Stomach (tissue), 9 donors: ENCODE measurements around the gene CXXC1. TPM values are rescaled to one million over a fixed set of nuclear protein-coding genes. Genes with fewer than 3 reads are reported as not detected.
"Not testable (repeated sequence)": the region's sequence is repeated elsewhere in the genome, so short reads cannot be mapped to it uniquely, and the experiment has no call there.

Source experiments
- DNase-seq, 2 donors: peaks; one replicate each; pipeline versions ENCODE4 v3.0.0 to v3.0.0-alpha.2; 2013 to 2019
- H3K27ac ChIP-seq, 5 donors: fragments of 200-600 bp in 4 of 5; sonication (generic) in 4 of 5; one replicate each; pipeline ENCODE4 v1.5.1; 2013 to 2019; ENCODE audit warnings: mild to moderate bottlenecking in 1 of 5, moderate library complexity in 1 of 5
- H3K27me3 ChIP-seq, 3 donors: fragments of 200-600 bp; sonication (generic); one replicate each; pipeline ENCODE4 v1.5.1; 2017 to 2019; ENCODE audit warnings: mixed run types in 1 of 3
- H3K36me3 ChIP-seq, 4 donors: fragments of 200-600 bp; sonication (generic); 1 replicate in 3 of 4; 2 replicates in 1 of 4; pipeline ENCODE4 v1.5.1; 2016 to 2019
- H3K4me1 ChIP-seq, 4 donors: fragments of 200-600 bp; sonication (generic); one replicate each; pipeline ENCODE4 v1.5.1; 2016 to 2019
- H3K4me3 ChIP-seq, 4 donors: fragments of 200-600 bp; sonication (generic) in 3 of 4; one replicate each; pipeline ENCODE4 v1.5.1; 2016 to 2019; ENCODE audit warnings: mild to moderate bottlenecking in 1 of 4
- H3K9me3 ChIP-seq, 4 donors: fragments of 200-600 bp; sonication (generic); one replicate each; pipeline ENCODE4 v1.5.1; 2016 to 2019
- EP300 ChIP-seq: sonication (generic); formaldehyde crosslinking; IDR thresholded peaks from one replicate; pipeline ENCODE4 v1.6.1; 2017; ENCODE audit warnings: antibody characterized with exemption
- POLR2A ChIP-seq, 4 donors: fragments of 450-650 bp; IDR thresholded peaks; one replicate each; pipeline ENCODE4 v1.6.1; 2016; ENCODE audit warnings: antibody characterized with exemption in 4 of 4, control low read depth in 2 of 4, mild to moderate bottlenecking in 1 of 4, moderate library complexity in 1 of 4
- POLR2AphosphoS5 ChIP-seq, 3 donors: sonication (generic); formaldehyde crosslinking; IDR thresholded peaks; one replicate each; pipeline ENCODE4 v1.6.1; 2016; ENCODE audit warnings: antibody characterized with exemption in 3 of 3
- WGBS, 5 donors: extraction: QIAGEN DNeasy Blood & Tissue Kit in 3 of 5; methylation state at CpG; one replicate each; pipeline versions ENCODE4 v1.1.5 to v1.1.7; 2013 to 2018; 5-methylcytosine and 5-hydroxymethylcytosine counted together
- intact Hi-C: fragments of 100-400 bp; cut with DNase I; formaldehyde crosslinking; loops from one replicate; pipeline ENCODE4 v1.15.1; 2023; ENCODE audit warnings: low total_unique reads
- polyA plus RNA-seq, 3 donors: library from polyadenylated mRNA; stranded (reverse); fragments of 200-250 nt; gene quantifications; one replicate each; pipeline ENCODE4 v1.2.3, GENCODE V29; 2013
- total RNA-seq, 5 donors: library from RNA; depleted of rRNA; stranded (reverse); fragments of >200 nt; gene quantifications; one replicate each; pipeline versions ENCODE4 v1.1.0 to v1.2.3, GENCODE V29; 2014 to 2016
- TF ChIP-seq, protein P1 (sequence below), 7 experiments: fragments of 450-650 bp in 4 of 7; fragments of 200-600 bp in 3 of 7; sonication (generic) in 3 of 7; IDR thresholded peaks; one replicate each; pipeline ENCODE4 v1.5.1; 2016 to 2019; ENCODE audit warnings: antibody characterized with exemption in 7 of 7, control low read depth in 2 of 7, mild to moderate bottlenecking in 1 of 7
- donor health status: healthy with polysubstance abuse.
- donor health status: Bipolar disorder and iron deficiency.
- donor health status: healthy.

CXXC1 gene
- total and polyA plus RNA-seq, 8 donors = 31.9 to 195 (median 72.8) TPM

DNA sequence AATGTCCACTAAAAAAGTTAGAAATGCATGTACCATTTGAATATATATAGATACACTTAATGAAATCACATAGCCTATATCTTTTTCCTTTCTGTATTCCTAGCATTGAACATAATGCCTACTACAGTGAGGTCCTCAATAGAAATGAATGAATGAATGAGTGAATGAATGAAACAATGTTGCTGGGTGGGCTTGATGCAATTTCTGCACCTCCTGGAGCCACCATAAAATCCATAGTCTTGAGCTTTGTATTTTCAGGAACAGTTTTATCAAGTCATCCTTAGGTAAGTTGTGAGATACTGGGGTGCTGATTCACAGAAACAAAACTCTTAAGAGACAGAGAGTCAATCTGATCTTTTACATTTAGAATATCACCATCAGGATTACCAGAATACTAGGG, 24.5 kb downstream of the CXXC1 start:
- no peaks in the 10 kb centered on the region for H3K9me3 ChIP-seq
- intact Hi-C loops = no loop called here
- no peak overlapping the region for H3K27ac ChIP-seq
- TF ChIP-seq POLR2AphosphoS5 (IDR thresholded peaks at IDR 0.05) = no peak
- TF ChIP-seq POLR2A (IDR thresholded peaks at IDR 0.05) = no peak
- TF ChIP-seq, protein P1, sequence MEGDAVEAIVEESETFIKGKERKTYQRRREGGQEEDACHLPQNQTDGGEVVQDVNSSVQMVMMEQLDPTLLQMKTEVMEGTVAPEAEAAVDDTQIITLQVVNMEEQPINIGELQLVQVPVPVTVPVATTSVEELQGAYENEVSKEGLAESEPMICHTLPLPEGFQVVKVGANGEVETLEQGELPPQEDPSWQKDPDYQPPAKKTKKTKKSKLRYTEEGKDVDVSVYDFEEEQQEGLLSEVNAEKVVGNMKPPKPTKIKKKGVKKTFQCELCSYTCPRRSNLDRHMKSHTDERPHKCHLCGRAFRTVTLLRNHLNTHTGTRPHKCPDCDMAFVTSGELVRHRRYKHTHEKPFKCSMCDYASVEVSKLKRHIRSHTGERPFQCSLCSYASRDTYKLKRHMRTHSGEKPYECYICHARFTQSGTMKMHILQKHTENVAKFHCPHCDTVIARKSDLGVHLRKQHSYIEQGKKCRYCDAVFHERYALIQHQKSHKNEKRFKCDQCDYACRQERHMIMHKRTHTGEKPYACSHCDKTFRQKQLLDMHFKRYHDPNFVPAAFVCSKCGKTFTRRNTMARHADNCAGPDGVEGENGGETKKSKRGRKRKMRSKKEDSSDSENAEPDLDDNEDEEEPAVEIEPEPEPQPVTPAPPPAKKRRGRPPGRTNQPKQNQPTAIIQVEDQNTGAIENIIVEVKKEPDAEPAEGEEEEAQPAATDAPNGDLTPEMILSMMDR (IDR thresholded peaks at IDR 0.05) = no peak
- H3K4me1 ChIP-seq = peaks cover 0 to 23% (median 20%) of the 10 kb centered on the region in 4 donors
- DNase-seq = no peak
- no peak overlapping the region for H3K4me3 ChIP-seq
- no peaks in the 10 kb centered on the region for H3K27me3 ChIP-seq
- H3K36me3 ChIP-seq = no peaks in the 10 kb centered on the region

- Histone ChIP-seq H3K27me3 (no peaks in the 10 kb centered on the region), H3K9me3 (no peaks in the 10 kb centered on the region), H3K36me3 (no peaks in the 10 kb centered on the region), H3K4me3 (no peak overlapping the region), H3K4me1 (no peaks in the 10 kb centered on the region), H3K27ac (no peak overlapping the region)
- intact Hi-C loops = no loop called here
- no peak for DNase-seq
- WGBS, 5 donors = 74 to 87% (median 78%) methylated on average over 3 of the region's 3 CpGs
- TF ChIP-seq POLR2AphosphoS5 (IDR thresholded peaks at IDR 0.05) (no peak), POLR2A (IDR thresholded peaks at IDR 0.05) (no peak), EP300 (no peak)
- TF ChIP-seq, protein P1 (IDR thresholded peaks at IDR 0.05) = no peak
Observed at GRCh38 chr18:50250935-50251334, 36.6 kb downstream of the CXXC1 start.

DNA sequence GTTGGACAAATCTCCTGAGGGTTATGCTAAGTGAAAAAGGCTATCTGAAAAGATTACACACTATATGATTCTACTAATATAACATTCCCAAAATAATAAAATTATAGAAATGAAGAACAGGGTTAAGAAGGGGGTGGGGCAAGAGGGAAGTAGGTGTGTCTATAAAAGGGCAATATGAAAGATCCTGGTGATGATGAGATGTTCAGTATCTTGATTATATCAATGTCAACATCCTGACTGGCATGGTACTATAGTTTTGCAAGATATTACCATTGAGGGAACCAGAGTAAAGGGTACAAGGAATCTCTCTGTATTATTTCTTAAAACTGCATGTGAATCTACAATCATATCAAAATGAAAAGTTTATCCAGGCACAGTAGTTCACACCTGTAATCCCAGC, 37.9 kb downstream of the CXXC1 start:
- Histone ChIP-seq H3K27ac (no peak overlapping the region), H3K27me3 (no peaks in the 10 kb centered on the region), H3K9me3 (no peaks in the 10 kb centered on the region), H3K4me3 (no peak overlapping the region), H3K4me1 (no peaks in the 10 kb centered on the region), H3K36me3 (no peaks in the 10 kb centered on the region)
- intact Hi-C loops = no loop called here
- no peak for DNase-seq
- TF ChIP-seq, protein P1 (IDR thresholded peaks at IDR 0.05) = no peak
- TF ChIP-seq POLR2A (IDR thresholded peaks at IDR 0.05) (no peak), EP300 (no peak), POLR2AphosphoS5 (IDR thresholded peaks at IDR 0.05) (no peak)

- no peaks in the 10 kb centered on the region for H3K36me3 ChIP-seq
- no peaks in the 10 kb centered on the region for H3K4me1 ChIP-seq
- H3K27me3 ChIP-seq = no peaks in the 10 kb centered on the region
- no peak for TF ChIP-seq POLR2A (IDR thresholded peaks at IDR 0.05)
- no peak for TF ChIP-seq POLR2AphosphoS5 (IDR thresholded peaks at IDR 0.05)
- TF ChIP-seq, protein P1 (IDR thresholded peaks at IDR 0.05) = no peak
- no peak for TF ChIP-seq EP300
- H3K27ac ChIP-seq = no peak overlapping the region
- H3K4me3 ChIP-seq = no peak overlapping the region
- intact Hi-C loops = no loop called here
- no peak for DNase-seq
- H3K9me3 ChIP-seq = no peaks in the 10 kb centered on the region
Observed at GRCh38 chr18:50247561-50247960, 39.9 kb downstream of the CXXC1 start.

DNA sequence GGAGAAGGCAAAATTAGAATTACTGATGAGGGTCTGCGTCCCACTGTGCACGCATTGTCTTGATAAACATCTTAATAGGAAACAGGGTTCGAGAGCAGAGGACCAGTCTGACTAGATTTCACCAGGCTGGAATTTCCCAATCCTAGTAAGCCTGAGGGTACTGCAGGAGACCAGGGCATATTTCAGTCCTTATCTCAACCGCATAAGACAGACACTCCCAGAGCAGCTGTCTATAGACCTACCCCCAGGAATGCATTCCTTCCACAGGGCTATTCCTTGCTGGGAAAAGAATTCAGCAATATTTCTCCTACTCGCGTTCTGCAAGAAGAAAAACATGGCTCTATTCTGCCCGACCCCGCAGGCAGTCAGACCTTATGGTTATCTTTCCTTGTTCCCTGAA, 45.7 kb downstream of the CXXC1 start:
- H3K4me3 ChIP-seq, DNase-seq, H3K27ac ChIP-seq, H3K36me3 ChIP-seq, H3K27me3 ChIP-seq, H3K4me1 ChIP-seq, intact Hi-C loops: not testable (repeated sequence)
- whole genome bisulfite sequencing, 5 donors = 77 to 94% (median 78%) methylated on average over 8 of the region's 8 CpGs
- peaks cover 0 to 20% (median 9%) of the 10 kb centered on the region in 4 donors for H3K9me3 ChIP-seq
